ENCODE results near the gene PIGU. TPM values are rescaled to one million over a fixed set of nuclear protein-coding genes. Genes with fewer than 3 reads are reported as not detected.

Gene PIGU
- total and polyA plus RNA-seq, 2 donors (not counting 1 experiment from before 2014, with no cell fraction given): 12.0 to 19.3 TPM

DNA sequence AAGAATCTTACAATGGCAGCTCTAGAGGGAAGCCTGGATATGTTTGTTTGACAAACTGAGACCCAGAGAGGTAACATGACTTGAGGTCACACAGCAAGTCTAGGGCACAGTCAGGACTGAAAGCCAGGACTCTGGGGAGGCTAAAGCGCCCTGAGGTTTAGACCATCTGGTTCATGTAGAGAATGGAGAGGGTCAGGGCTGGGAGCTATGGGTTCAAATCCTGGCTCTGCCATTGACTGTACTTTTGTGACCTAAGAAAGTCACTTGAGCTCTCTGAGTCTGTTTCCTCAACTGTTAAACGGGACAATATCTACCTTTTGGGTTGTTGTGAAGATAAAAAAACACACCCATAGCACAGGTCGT lies 26.1 kb upstream of the PIGU start:
- Mint-ChIP-seq H3K4me1 (peaks cover 19% of the 10 kb centered on the region), H3K9me3 (ENCODE audit: insufficient read depth) (no peaks in the 10 kb centered on the region), H3K4me3 (peak overlapping the region; percentile 95), H3K27ac (peak overlapping the region; percentile 91), H3K27me3 (peaks cover 9% of the 10 kb centered on the region)
- no peaks in the 10 kb centered on the region for H3K9me3 ChIP-seq (ENCODE audit: control extremely low read depth in 1 of 3, control insufficient read depth in 2 of 3, insufficient read depth in 1 of 3, low read length in 2 of 3)
- H3K27ac ChIP-seq (ENCODE audit: low read length in 2 of 2): no peak overlapping the region
- ATAC-seq (ENCODE audit: low read depth) (no peak), DNase-seq (peak; percentile 22)
- intact Hi-C loops (cut with micrococcal nuclease): loop anchor here (10.0 kb wide), 3 partner anchors 122 to 708 kb away; partner anchors contain the start of genes EDEM2, NCOA6 and RALY
- POLR2A ChIA-PET: interaction anchor here (0.6 kb wide), 1 partner anchor 392 kb away, joined by 3 read pairs; no protein-coding TSS in a partner anchor
- 75% methylated on average over 1 of the region's 3 CpGs for WGBS (ENCODE audit: insufficient coverage)
- CTCF ChIA-PET: interaction anchor here (0.6 to 3.0 kb wide), 7 partner anchors 8 to 1309 kb away, joined by 3 to 13 read pairs (median 4); partner anchors contain the start of gene PIGU
- TF ChIP-seq EZH2 (IDR thresholded peaks at IDR 0.05; ENCODE audit: borderline replicate concordance, insufficient read depth, low read depth, low read length, poor library complexity, severe bottlenecking): no peak
- TF ChIP-seq, protein P1, sequence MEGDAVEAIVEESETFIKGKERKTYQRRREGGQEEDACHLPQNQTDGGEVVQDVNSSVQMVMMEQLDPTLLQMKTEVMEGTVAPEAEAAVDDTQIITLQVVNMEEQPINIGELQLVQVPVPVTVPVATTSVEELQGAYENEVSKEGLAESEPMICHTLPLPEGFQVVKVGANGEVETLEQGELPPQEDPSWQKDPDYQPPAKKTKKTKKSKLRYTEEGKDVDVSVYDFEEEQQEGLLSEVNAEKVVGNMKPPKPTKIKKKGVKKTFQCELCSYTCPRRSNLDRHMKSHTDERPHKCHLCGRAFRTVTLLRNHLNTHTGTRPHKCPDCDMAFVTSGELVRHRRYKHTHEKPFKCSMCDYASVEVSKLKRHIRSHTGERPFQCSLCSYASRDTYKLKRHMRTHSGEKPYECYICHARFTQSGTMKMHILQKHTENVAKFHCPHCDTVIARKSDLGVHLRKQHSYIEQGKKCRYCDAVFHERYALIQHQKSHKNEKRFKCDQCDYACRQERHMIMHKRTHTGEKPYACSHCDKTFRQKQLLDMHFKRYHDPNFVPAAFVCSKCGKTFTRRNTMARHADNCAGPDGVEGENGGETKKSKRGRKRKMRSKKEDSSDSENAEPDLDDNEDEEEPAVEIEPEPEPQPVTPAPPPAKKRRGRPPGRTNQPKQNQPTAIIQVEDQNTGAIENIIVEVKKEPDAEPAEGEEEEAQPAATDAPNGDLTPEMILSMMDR (IDR thresholded peaks at IDR 0.05): no peak
- peak overlapping the region; percentile 84 for H2AFZ ChIP-seq (ENCODE audit: insufficient read depth, low read depth, low read length, poor library complexity, severe bottlenecking)
- peak overlapping the region in 3 of 5 experiments; percentile 76 to 89 (median 85) for H3K4me3 ChIP-seq (ENCODE audit: control extremely low read depth in 1 of 5, extremely low read depth in 1 of 5, insufficient read depth in 1 of 5, low read depth in 2 of 5, low read length in 4 of 5)
- no peaks in the 10 kb centered on the region for H4K20me1 ChIP-seq (ENCODE audit: control insufficient read depth, insufficient read depth, low read length, poor library complexity, severe bottlenecking)
- peaks cover 13 to 19% of the 10 kb centered on the region in 2 donors for H3K4me1 ChIP-seq (ENCODE audit: control insufficient read depth in 2 of 2, insufficient read depth in 2 of 2, low read length in 2 of 2)
- peak overlapping the region; percentile 99 for H3K4me2 ChIP-seq (replicated peaks; ENCODE audit: low read depth, low read length, poor library complexity, severe bottlenecking)
- peak overlapping the region; percentile 91 for H3K9ac ChIP-seq (ENCODE audit: low read length)
- peaks cover 0 to 15% (median 0%) of the 10 kb centered on the region in 4 experiments for H3K27me3 ChIP-seq (replicated peaks in 1 of 4; ENCODE audit: control extremely low read depth in 1 of 4, control insufficient read depth in 3 of 4, insufficient read depth in 4 of 4, low read length in 3 of 4)
- no peaks in the 10 kb centered on the region for H3K36me3 ChIP-seq (replicated peaks in 1 of 2; ENCODE audit: control extremely low read depth in 1 of 2, control insufficient read depth in 1 of 2, extremely low read depth in 1 of 2, insufficient read depth in 2 of 2, low read length in 1 of 2)
- H3K79me2 ChIP-seq (ENCODE audit: control insufficient read depth, insufficient read depth, low read length): no peaks in the 10 kb centered on the region

DNA sequence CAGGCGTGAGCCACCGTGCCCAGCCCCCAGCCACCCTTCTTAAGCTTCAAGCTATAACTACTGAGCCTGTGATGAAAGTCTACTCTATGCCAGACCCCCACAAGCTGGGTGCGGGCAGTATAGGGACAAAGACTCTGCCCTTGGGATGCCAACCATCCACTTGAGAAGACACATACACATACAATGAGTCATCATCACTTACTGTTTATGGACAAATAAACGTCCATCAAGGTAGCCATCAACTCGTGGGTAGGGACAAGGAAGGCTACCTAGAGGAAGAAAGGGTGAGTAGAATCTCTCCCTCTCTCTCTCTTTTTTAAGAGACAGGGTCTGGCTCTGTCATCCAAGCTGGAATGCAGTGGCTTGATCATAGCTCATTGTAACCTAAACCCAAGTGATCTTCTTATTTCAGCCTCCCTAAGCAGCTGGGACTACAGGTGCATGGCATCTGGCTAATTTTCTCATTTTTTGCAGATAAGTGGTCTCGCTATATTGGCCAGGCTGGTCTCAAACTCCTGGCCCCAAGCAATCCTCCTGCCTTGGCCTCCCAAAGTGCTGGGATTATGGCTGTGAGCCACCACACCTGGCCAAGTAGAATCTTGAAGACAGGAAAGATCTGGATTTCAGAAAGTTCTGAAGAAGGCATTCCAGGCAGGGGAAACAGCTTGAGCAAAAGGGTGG lies 24.7 kb upstream of the PIGU start:
- H3K4me3 ChIP-seq (ENCODE audit: control extremely low read depth in 1 of 5, extremely low read depth in 1 of 5, insufficient read depth in 1 of 5, low read depth in 2 of 5, low read length in 4 of 5): no peak overlapping the region
- H3K9me3 ChIP-seq (ENCODE audit: control extremely low read depth in 1 of 3, control insufficient read depth in 2 of 3, insufficient read depth in 1 of 3, low read length in 2 of 3): no peaks in the 10 kb centered on the region
- H4K20me1 ChIP-seq (ENCODE audit: control insufficient read depth, insufficient read depth, low read length, poor library complexity, severe bottlenecking): no peaks in the 10 kb centered on the region
- H3K27me3 Mint-ChIP-seq: peaks cover 9% of the 10 kb centered on the region
- H3K9me3 Mint-ChIP-seq (ENCODE audit: insufficient read depth): no peaks in the 10 kb centered on the region
- TF ChIP-seq, protein P1 (IDR thresholded peaks at IDR 0.05): no peak
- TF ChIP-seq EZH2 (IDR thresholded peaks at IDR 0.05; ENCODE audit: borderline replicate concordance, insufficient read depth, low read depth, low read length, poor library complexity, severe bottlenecking): no peak
- peaks cover 13 to 19% of the 10 kb centered on the region in 2 donors for H3K4me1 ChIP-seq (ENCODE audit: control insufficient read depth in 2 of 2, insufficient read depth in 2 of 2, low read length in 2 of 2)
- ChIA-PET CTCF (no interaction called here), POLR2A (no interaction called here)
- H3K4me3 Mint-ChIP-seq: peak overlapping the region; percentile 29
- no peak overlapping the region for H3K9ac ChIP-seq (ENCODE audit: low read length)
- 85% methylated on average over 4 of the region's 6 CpGs for WGBS (ENCODE audit: insufficient coverage)
- no peak overlapping the region for H3K27ac Mint-ChIP-seq
- DNase-seq (no peak), ATAC-seq (ENCODE audit: low read depth) (no peak)
- peaks cover 0 to 15% (median 0%) of the 10 kb centered on the region in 4 experiments for H3K27me3 ChIP-seq (replicated peaks in 1 of 4; ENCODE audit: control extremely low read depth in 1 of 4, control insufficient read depth in 3 of 4, insufficient read depth in 4 of 4, low read length in 3 of 4)
- H3K36me3 ChIP-seq (replicated peaks in 1 of 2; ENCODE audit: control extremely low read depth in 1 of 2, control insufficient read depth in 1 of 2, extremely low read depth in 1 of 2, insufficient read depth in 2 of 2, low read length in 1 of 2): no peaks in the 10 kb centered on the region
- peaks cover 19% of the 10 kb centered on the region for H3K4me1 Mint-ChIP-seq
- intact Hi-C loops (cut with micrococcal nuclease): loop anchor here (10.0 kb wide), 3 partner anchors 123 to 707 kb away; partner anchors contain the start of genes EDEM2, NCOA6 and RALY
- no peak overlapping the region for H3K4me2 ChIP-seq (replicated peaks; ENCODE audit: low read depth, low read length, poor library complexity, severe bottlenecking)
- no peak overlapping the region for H2AFZ ChIP-seq (ENCODE audit: insufficient read depth, low read depth, low read length, poor library complexity, severe bottlenecking)
- no peaks in the 10 kb centered on the region for H3K79me2 ChIP-seq (ENCODE audit: control insufficient read depth, insufficient read depth, low read length)
- no peak overlapping the region for H3K27ac ChIP-seq (ENCODE audit: low read length in 2 of 2)
